Glomerular endothelial cell (primary cell): ENCODE results near the gene BMERB1. TPM values are rescaled to one million over a fixed set of nuclear protein-coding genes. Genes with fewer than 3 reads are reported as not detected.
"Not testable (repeated sequence)": the region's sequence is repeated elsewhere in the genome, so short reads cannot be mapped to it uniquely, and the experiment has no call there.

Experiments
- DNase-seq: peaks from one replicate; pipeline ENCODE4 v3.0.0-alpha.2; 2011; ENCODE audit warnings: low read depth, low spot score; ENCODE audit errors: extremely low read depth
- total RNA-seq: library from RNA; depleted of rRNA; stranded (reverse); fragments of >200 nt; gene quantifications from 2 replicates; pipeline ENCODE4 v1.2.3, GENCODE V29; 2015

Gene BMERB1
- total RNA-seq, 1 donor from 2014 or later = 48.1 TPM

DNA sequence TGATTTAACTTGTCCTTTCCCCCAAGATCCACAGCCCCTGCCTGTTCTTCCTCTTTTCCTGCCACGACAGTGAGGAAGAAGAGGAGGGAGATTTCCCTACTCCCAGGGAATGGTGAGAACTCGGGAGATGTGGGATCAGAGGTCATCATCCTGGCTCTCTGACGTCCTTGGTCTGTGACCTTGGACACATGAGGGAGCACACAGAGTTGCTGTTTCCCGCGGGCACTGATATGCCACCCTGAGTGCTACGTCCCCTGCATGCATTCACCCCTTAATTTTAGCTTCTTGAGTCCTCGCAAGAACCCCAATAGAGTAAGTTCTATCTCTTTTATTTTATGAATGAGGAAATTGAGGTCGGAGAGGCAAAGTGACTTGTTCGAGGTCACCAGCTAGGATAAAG lies 85.4 kb downstream of the BMERB1 start:
- no peak for DNase-seq

DNA sequence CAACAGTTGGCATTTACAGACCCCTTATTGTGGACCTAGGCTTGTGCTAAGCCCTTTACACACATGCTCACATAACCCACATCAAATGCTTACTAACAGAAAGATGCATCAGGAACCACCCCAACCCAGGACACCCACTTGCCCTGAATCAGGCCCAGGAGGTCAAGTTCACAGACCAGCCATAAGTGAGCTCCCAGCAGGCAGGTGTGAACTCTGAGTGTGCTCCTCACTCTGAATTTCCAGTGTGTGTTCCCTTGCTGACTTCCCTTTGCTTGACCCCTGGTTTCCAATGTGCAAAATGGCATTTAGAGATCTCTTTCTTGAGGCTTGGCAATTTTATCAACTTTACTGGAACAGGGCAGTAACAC lies 87.0 kb downstream of the BMERB1 start:
- DNase-seq = no peak

DNA sequence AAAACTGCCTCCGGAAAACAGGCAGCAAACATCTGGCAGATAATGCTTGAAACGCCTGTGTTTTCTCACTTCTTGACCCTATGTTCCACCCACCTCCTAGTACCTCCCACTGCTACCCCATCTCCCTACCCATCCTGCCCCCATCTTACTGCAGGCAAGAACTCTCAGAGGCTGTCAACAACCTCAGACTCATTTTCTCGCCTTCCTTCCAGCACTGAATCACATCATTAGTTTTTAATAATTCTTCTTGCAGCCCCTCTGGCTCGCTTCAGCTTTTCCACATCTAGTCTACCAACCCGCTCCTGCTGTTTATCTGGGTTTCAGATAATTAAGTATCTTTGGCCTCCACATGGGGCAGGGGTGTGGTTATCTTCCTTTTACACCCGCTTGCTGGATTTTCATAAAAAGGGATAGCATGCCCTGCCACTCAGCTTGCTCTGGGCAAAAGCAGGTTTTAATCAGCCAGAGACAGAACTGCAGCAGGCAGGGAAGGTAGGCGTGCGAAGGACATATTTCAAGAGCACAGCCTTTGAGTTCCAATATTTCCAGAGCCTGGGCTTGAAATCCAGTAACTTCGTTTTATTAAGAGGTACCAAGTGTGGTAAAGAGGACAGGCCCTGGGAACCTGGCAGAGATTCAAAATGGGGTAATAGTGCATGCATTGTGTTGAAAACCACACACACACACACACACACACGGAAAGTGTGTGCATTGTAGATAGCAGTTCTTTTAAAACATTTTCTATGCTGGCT lies 87.5 kb downstream of the BMERB1 start:
- no peak for DNase-seq

DNA sequence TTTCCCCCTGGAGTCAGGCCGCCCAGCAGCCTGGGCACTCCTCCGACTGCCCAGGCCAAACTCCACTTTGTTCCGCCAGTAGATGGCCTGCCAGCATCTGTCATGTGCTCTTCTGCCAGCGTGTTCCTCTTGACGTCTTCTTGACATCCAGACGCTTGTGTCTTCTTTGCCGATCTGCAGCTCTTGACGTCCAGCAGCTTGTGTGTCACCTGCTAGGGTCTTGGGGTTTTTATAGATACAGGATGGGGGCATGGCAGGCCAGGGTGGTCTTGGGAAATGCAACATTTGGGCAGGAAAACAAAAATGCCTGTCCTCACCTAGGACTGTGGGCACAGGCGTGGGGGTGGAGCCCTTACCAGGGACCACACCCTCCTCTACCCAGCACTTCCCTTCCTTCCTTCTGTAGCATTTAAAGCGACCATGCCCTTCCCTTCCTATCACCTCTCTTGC lies 88.7 kb downstream of the BMERB1 start:
- DNase-seq = no peak

DNA sequence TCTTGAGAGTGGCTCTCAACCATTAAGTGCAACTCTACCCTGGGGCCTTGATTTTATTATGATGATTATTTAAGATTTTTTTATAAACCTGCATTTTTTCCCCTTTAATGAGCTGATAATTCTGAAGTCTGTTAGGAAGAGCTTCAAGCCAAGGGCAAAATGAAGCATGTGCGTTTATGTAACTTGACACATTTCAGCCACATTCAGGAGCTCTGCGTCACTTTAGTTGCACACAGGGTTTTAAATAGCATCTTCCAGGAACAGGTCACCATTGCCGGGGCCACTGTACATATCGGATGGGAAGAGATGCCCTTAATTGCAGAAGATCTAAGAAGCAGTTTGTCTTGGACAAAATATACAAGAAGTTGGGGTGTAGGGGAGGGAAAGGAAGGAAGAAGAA lies 89.6 kb downstream of the BMERB1 start:
- no peak for DNase-seq

DNA sequence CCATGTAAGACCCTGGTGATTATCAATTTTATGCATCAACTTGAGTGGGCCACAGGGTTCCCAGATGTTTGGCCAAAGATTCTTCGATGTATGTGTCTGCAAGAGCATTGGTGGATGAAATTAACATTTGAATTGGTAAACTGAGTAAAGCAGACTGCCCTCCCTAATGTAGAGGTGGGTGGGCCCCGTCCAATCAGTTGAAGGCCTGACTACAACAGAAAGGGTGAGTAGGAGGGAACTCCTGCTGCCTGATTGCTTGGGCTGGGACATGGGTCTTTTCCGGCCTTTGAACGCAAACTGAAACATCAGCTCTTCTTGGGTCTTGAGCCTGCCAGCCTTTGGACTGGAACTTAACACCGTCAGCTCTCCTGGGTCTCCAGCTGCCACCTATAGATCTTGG lies 90.6 kb downstream of the BMERB1 start:
- DNase-seq = no peak

DNA sequence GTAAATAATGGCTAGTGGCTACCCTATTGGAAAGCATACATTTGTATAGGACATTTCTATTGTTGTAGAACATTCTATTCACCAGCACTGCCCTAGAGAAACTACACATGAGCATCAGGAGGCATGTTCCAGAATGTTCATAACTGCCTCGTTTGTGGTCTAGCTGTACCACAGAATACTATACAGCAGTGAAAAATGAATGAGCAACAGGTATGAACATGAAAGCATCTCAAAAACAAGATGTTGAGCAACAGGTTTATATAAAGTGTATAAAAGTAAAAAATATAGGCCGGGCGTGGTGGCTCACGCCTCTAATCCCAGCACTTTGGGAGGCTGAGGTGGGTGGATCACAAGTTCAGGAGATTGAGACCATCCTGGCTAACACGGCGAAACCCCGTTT lies 91.7 kb downstream of the BMERB1 start:
- DNase-seq = no peak

DNA sequence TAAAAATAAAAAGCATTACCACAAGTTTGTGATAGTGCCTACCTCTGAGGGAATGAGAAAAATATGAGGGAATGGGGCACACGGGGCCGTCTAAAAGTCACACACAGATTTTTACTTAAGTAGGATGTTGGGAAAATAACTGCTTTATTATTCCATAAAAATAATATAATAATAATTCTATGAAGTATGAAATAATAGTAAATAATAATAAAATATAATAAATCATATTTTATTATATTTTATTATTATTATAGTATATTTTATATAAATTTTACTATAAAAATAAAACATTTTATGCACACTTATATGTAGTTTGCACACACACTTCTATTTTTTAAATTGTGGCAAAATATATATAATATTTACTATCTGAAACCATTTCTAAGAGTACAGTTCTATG lies 92.3 kb downstream of the BMERB1 start:
- no peak for DNase-seq

DNA sequence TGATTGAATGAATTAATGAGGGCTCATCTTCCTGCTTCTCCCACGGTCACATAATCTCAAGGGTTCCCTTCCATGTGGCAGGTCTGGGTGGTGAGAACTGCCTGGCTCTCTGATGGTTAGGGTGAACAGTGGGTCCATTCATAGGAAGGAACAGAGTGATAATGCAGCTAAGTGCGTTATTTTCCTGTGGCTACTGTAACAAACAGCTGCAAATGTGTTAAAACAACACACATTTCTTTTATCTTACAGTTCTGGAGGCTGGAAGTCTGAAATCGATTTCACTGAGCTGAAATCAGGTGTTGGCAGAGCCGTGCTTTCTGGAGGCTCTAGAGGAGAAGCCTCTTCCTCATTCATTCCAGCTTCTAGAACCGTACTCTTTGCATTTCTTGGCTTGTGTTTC lies 95.3 kb downstream of the BMERB1 start:
- no peak for DNase-seq

DNA sequence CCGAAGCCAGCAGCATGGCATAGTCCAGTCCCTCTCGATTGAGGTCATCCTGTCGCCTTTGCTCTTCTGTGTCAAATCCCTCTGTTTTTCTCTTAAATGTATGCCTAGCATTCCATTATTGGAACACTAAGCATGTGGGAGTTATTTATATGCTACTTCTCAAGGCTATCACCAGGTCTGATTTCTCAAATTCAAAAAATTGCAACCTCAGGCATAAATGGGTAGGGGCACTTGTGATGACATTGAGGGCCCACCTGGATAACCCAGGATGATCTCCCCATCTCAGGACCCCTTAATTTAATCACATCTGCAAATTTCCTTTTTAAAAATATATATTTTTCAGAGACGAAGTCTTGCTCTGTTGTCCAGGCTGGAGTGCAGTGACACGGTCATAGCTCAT lies 95.7 kb downstream of the BMERB1 start:
- no peak for DNase-seq

DNA sequence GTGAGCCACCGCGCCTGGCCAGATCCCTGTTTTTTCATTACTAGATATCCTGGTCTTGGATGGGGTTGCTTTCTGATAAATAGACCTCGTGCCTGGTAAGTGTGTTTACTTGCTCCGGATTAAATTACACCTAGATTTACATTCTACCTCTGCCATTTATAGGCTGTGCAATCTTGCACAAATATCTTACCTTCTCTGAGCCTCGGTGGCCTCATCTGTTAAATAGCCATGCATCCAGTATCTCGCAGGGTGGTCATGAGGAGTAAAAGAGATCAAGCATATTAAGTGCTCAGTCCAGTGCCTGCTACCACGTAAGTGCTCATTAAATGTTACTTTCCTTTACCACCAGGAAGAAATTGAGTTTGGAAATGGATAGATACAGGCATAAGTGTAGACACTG lies 98.4 kb downstream of the BMERB1 start:
- DNase-seq = no peak

DNA sequence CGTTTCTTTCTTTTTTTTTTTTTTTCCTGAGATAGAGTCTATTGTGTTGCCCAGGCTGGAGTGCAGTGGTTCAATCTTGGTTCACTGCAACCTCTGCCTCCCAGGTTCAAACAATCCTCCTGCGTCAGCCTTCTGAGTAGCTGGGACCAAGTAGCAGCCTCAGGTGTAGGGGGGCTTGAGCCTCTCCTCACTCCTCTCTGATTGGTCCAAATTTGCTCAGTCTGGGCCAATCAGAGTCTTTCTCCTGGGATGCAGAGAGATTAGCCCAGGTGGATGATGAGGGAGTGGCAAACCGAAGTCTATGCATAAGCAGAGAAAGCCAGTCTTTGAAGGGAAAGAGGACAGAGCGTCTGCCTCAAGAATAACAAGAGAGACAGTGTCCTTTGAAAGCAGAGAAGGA lies 99.0 kb downstream of the BMERB1 start:
- DNase-seq = no peak

DNA sequence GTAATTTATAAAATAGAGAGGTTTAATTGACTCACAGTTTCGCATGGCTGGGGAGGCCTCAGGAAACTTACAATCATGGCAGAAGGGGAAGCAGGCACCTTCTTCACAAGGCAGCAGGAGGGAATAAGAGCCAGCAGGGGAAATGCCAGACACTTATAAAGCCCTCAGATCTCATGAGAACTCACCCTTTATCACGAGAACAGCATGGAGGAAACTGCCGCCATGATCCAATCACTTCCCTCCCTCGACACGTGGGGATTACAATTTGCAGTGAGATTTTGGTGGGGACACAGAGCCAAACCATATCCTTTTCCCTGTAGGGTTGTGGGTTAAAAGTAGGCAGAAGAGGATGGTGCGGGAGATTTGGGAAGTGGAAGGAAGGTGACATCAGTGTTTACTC lies 101.4 kb downstream of the BMERB1 start:
- DNase-seq = no peak

DNA sequence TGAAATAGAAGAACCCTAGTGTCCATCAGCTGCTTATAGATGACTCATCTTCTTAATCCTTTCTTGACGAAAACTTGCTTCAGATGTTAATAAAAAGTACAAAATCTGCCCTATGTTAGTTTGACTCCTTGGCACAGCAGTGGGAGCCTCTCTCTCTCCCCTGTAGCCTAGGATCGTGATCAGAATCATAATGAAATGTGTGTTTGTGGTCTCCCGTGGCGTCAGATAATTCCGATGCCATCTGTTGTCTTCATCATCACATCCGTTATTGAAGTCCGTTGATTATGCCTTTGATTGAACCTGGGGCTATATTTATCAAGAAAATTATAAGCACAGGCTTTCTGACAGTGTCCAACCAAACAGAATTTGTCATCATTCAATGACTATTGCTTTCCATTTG lies 102.5 kb downstream of the BMERB1 start:
- DNase-seq = no peak

DNA sequence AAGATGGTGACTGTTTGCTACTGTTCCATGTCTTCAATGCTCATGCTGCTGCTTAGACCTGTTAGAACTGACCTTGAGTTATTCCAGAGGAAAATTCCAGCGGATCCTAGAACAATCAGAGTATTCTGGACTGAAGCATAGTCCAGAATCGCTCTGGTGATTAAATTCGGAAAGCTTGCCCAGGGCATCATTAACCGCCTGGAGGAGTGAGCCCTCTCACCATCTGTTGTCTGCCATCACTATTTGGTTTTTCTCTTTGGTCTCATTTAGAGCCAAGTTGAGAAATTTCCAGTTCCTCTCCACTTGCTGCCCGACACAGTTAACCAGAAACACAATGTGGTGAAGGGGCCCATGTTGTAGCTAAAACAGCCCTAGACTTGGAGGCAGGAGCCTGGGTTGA lies 104.1 kb downstream of the BMERB1 start:
- no peak for DNase-seq

DNA sequence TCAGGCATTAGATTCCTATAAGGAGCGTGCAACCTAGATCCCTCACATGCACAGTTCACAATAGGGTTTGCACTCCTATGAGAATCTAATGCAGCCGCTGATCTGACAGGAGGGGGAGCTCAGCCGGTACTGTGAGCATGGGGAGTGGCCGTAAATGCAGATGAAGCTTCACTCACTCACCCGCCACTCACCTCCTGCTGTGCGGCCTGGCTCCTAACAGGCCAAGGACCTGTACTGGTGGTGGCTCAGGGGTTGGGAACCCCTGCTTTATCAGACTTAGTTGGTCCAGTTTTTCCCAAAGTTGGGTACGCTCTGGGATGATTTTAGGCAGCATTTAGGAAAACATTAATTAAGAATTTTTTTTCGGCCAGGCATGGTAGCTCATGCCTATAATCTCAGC lies 104.8 kb downstream of the BMERB1 start:
- DNase-seq = no peak

DNA sequence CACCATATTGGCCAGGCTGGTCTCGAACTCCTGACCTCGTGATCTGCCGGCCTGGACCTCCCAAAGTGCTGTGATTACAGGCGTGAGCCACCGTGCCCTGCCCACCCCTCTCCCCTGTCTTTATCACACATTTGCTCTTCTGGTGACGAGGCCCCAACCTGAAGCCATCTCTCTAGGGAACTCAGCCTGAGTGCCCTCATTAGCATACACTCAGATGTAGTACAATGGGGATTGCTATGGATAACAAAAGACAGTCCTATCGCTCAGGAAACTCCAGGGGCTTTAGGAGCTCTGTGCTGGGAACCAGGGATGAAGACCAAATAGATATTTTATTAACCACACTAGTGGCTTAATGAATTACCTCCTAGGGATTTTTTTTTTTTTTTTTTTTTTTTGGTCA lies 107.9 kb downstream of the BMERB1 start:
- DNase-seq = no peak

DNA sequence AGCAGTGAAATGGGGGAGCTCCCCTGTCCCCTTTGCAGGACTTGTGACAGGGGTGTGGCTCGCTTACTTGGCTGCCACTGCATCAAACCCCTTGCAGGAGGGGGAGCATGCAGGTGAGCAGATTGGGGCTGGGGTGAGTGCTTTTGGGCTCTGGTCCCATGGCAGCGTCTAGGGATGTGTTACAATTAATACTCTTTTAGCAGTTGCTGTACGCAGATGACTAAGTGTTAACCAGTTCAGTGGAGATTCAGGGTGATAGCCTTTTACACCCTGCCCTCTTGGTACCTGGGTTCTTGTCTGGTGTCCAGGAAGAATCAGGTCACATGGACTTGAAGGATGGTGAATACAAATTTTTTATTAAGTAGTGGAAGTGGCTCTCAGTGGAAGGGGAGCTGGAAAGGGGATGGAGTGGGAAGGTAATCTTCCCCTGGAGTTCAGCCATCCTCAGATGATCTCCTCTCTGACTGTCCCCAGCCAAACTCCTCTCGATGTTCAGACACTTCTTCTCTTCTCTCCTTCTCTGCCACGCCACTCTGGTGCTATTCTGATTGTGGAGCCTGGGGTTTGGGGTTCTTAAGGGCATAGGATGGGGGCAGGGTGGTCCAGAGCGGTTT lies 108.5 kb downstream of the BMERB1 start:
- DNase-seq = no peak

DNA sequence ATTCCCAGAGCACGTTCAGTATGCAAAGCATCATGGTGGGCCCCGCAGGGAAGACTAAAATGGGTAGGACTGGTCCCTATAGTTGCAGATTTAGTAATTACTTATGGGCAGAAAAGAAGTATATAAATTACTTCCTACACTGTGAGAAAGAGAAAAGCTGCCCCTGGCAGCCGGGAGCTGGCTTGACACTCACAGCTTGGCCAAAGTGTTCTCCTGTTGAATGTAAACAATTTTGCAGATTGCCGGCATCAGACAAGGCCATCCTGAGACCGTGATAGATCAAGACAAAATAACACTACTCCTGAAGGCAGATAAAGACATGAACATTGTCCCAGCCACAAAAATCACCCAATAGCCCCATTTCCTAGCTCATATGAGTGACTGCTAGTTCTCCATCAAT lies 110.0 kb downstream of the BMERB1 start:
- DNase-seq = no peak

DNA sequence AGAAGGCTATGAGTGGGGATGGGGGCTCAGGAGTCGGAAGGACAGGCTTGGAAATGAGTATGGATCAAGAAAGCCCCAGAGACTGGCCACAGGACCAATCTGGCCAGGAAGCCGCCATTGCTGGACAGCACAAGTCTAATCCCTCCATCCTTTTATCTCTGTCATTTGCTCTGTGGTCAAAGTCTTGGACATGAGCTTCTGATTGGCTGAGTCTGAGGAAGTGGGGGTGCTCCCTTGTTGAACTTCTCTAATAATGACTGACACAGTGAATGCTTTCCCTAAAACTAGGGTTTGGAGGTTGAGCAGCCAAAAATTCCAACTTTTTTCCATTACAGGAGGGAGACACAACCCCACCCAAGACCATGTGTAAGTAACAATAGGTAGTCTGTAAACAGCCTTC lies 111.2 kb downstream of the BMERB1 start:
- DNase-seq = no peak

DNA sequence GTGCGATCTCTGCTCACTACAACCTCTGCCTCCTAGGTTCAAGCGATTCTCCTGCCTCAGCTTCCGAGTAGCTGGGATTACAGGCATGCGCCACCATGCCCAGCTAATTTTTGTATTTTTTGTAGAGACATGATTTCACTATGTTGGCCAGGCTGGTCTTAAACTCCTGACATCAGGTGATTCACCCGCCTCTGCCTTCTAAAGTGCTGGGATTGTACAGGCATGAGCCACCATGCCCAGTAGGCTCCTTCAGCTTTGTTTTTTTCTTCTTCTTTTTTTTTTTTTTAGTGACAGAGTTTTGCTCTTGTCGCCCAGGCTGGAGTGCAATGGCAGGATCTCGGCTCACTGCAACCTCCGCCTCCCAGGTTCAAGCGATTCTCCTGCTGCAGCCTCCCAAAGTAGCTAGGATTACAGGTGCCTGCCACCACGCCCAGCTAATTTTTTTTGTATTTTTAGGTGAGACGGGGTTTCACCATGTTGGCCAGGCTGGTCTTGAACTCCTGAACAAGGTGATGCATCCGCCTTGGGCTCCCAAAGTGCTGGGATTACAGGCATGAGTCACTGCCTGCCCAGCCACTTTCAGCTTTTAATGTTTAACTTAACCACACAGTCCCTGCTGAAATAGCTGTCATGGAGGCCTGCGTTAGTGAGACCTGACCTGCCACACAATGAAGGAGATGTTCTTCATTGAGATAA lies 112.8 kb downstream of the BMERB1 start:
- not testable (repeated sequence) for DNase-seq

DNA sequence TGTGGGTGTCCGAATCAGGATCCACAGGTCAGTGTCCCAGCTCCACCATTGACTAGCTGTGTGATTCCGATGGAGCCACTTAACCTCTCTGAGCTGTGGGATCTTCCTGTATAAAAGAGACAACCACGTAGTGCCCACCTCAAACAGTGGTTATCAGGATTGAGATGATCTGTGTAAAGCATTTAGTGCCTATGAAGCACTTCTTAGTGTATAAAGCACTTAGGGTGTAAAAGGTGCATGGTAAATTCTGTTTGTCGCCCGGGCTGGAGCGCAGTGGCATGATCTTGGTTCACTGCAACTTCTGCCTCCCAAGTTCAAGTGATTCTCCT lies 113.3 kb downstream of the BMERB1 start:
- no peak for DNase-seq
